DND-41 (cell line): Measurements from ENCODE around the gene DCAF4.

ENCODE experiments used
- EZH2 ChIP-seq: IDR thresholded peaks from 3 replicates; pipeline ENCODE4 v1.6.1; 2012; ENCODE audit warnings: borderline replicate concordance, low read depth, mild to moderate bottlenecking, moderate library complexity, low read length, inconsistent platforms; ENCODE audit not compliant: severe bottlenecking
- TF ChIP-seq, protein P1 (sequence below): IDR thresholded peaks from 2 replicates; pipeline ENCODE4 v1.5.1; 2012; ENCODE audit warnings: borderline replicate concordance, low read length, moderate library complexity, mild to moderate bottlenecking; ENCODE audit not compliant: poor library complexity, severe bottlenecking; ENCODE audit errors: extremely low read depth

DNA sequence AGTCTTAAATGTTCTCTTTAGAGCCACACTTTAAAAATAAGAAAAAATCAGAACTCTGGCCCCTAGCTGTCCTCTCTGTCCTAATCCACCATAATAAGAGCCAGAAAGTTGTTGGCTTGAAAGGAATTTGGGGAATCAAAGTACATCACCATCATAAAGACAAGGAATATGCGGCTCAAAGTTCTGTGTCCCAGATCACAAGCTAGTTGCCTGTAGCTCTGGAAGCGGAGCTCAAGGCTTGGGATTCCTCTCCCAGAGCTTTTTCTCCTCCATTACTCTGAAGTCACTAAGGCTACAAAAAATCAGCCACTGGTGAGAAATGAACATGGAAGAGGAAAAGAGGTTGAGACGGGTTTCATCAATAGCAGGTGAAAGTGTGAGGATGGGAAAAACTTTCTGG is 38.8 kb upstream of the DCAF4 start:
- TF ChIP-seq, protein P1, sequence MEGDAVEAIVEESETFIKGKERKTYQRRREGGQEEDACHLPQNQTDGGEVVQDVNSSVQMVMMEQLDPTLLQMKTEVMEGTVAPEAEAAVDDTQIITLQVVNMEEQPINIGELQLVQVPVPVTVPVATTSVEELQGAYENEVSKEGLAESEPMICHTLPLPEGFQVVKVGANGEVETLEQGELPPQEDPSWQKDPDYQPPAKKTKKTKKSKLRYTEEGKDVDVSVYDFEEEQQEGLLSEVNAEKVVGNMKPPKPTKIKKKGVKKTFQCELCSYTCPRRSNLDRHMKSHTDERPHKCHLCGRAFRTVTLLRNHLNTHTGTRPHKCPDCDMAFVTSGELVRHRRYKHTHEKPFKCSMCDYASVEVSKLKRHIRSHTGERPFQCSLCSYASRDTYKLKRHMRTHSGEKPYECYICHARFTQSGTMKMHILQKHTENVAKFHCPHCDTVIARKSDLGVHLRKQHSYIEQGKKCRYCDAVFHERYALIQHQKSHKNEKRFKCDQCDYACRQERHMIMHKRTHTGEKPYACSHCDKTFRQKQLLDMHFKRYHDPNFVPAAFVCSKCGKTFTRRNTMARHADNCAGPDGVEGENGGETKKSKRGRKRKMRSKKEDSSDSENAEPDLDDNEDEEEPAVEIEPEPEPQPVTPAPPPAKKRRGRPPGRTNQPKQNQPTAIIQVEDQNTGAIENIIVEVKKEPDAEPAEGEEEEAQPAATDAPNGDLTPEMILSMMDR: no peak
- no peak for TF ChIP-seq EZH2
